HG03354 (cell line): ENCODE results near the gene TFCP2.

Experiments used
- ATAC-seq: cut with Tn5 transposase; IDR thresholded peaks from one replicate; pipeline ENCODE4 v1.9.1; 2021; ENCODE audit warnings: mild to moderate bottlenecking; ENCODE audit not compliant: unreplicated experiment, poor library complexity, severe bottlenecking

TFCP2 gene

GRCh38 chr12:51056242-51056641 is 116.7 kb downstream of the TFCP2 start:
- ATAC-seq = no peak

GRCh38 chr12:51055060-51055459 is 117.9 kb downstream of the TFCP2 start:
- no peak for ATAC-seq

- ATAC-seq = no peak
Observed at GRCh38 chr12:51051787-51052186, 121.1 kb downstream of the TFCP2 start.

- ATAC-seq = no peak
Observed at GRCh38 chr12:51049525-51049924, 123.4 kb downstream of the TFCP2 start.

- ATAC-seq = no peak
Observed at GRCh38 chr12:51048661-51049251, 124.2 kb downstream of the TFCP2 start.

- ATAC-seq = peak; percentile 95
Observed at GRCh38 chr12:51047655-51048540, 125.0 kb downstream of the TFCP2 start, which contains the start of gene LETMD1. TSS of gene LETMD1 (plus strand) at chr12:51048327. CDS start at chr12:51048357, 30 bp downstream.
